OCI-LY3 (cell line): Measurements from ENCODE around the gene ARSG.

Experiments used
- CTCF ChIP-seq: fragments of 200-600, 300-600 bp; sonication (generic); IDR thresholded peaks from 2 replicates; pipeline ENCODE4 v1.5.1; 2014; ENCODE audit warnings: antibody characterized with exemption, low read length, low read depth
- EZH2phosphoT487 ChIP-seq: fragments of 200-600 bp; shearing (Covaris generic); IDR thresholded peaks from 2 replicates; pipeline ENCODE4 v1.6.1; 2018; ENCODE audit warnings: antibody characterized with exemption, mixed run types, low read depth

- TF ChIP-seq CTCF (no peak), EZH2phosphoT487 (no peak)
Measured at GRCh38 chr17:68246271-68247028, 44.8 kb upstream of the ARSG start.
